WTC11 (cell line): Measurements from ENCODE around the gene VANGL2. TPM values are rescaled to one million over a fixed set of nuclear protein-coding genes. Genes with fewer than 3 reads are reported as not detected.

Source experiments
- ATAC-seq: fragments of 200-7000 bp; cut with Tn5 transposase; 2 replicates; pipeline ENCODE4 v1.10.0; 2021; ENCODE audit warnings: mild to moderate bottlenecking, moderate library complexity
- CTCF ChIA-PET: fragments of 300-600 bp; sonication (Branson Sonifier 250); formaldehyde crosslinking; loops from one replicate; lab custom pipeline; 2021; ENCODE audit warnings: antibody characterized with exemption; lab: Charles Lee
- POLR2A ChIA-PET: fragments of 350-600 bp; sonication (Branson Sonifier 250); formaldehyde crosslinking; loops from one replicate; lab custom pipeline; 2021; ENCODE audit warnings: antibody characterized with exemption; lab: Charles Lee
- DNase-seq: peaks from one replicate; pipeline ENCODE4 v3.0.0; 2021; ENCODE audit warnings: low spot score
- H3K27ac Mint-ChIP-seq: 2 replicates; pipeline ENCODE4 v1.8.0; 2021; ENCODE audit warnings: mixed read lengths
- H3K27me3 Mint-ChIP-seq: 2 replicates; pipeline ENCODE4 v1.8.0; 2021; ENCODE audit warnings: low read depth, mild to moderate bottlenecking, moderate library complexity, mixed read lengths
- H3K36me3 Mint-ChIP-seq: 2 replicates; pipeline ENCODE4 v1.8.0; 2021; ENCODE audit warnings: mixed read lengths
- H3K4me1 Mint-ChIP-seq: 2 replicates; pipeline ENCODE4 v1.8.0; 2022; ENCODE audit warnings: mixed read lengths
- H3K4me3 Mint-ChIP-seq: 2 replicates; pipeline ENCODE4 v1.8.0; 2021; ENCODE audit warnings: mild to moderate bottlenecking, moderate library complexity, mixed read lengths
- H3K9me3 Mint-ChIP-seq: 2 replicates; pipeline ENCODE4 v1.8.0; 2021; ENCODE audit warnings: mixed read lengths
- AFF4 ChIP-seq: sonication (generic); formaldehyde crosslinking; IDR thresholded peaks from 2 replicates; pipeline ENCODE4 v1.8.1; 2023; ENCODE audit warnings: mild to moderate bottlenecking, missing genetic modification reagents, borderline replicate concordance
- ARID4B ChIP-seq: sonication (generic); formaldehyde crosslinking; IDR thresholded peaks from 2 replicates; pipeline ENCODE4 v1.8.0; 2023; ENCODE audit warnings: missing genetic modification reagents, mild to moderate bottlenecking, borderline replicate concordance
- ATF3 ChIP-seq: sonication (generic); formaldehyde crosslinking; conservative IDR thresholded peaks from 2 replicates; pipeline ENCODE4 v1.8.1; 2022; ENCODE audit warnings: mild to moderate bottlenecking, missing genetic modification reagents
- CTCF ChIP-seq: fragments of 200-600 bp; IDR thresholded peaks from 2 replicates; pipeline ENCODE4 v1.8.0; 2022; ENCODE audit warnings: antibody characterized with exemption
- E2F5 ChIP-seq: sonication (generic); formaldehyde crosslinking; IDR thresholded peaks from 2 replicates; pipeline ENCODE4 v1.8.1; 2022; ENCODE audit warnings: mild to moderate bottlenecking, moderate library complexity, missing genetic modification reagents
- FOXJ3 ChIP-seq: sonication (generic); formaldehyde crosslinking; IDR thresholded peaks from 2 replicates; pipeline ENCODE4 v1.9.0; 2021; ENCODE audit warnings: missing genetic modification reagents, mild to moderate bottlenecking, borderline replicate concordance
- HMGA2 ChIP-seq: fragments of 250-450 bp; sonication (Bioruptor Pico); IDR thresholded peaks from 2 replicates; pipeline ENCODE4 v1.4.0; 2021; ENCODE audit warnings: mild to moderate bottlenecking, moderate library complexity
- PREB ChIP-seq: sonication (generic); formaldehyde crosslinking; IDR thresholded peaks from 2 replicates; pipeline ENCODE4 v1.8.1; 2022; ENCODE audit warnings: mild to moderate bottlenecking, missing genetic modification reagents, moderate library complexity, borderline replicate concordance
- SOX15 ChIP-seq: fragments of 250-450 bp; sonication (Bioruptor Pico); IDR thresholded peaks from 2 replicates; pipeline ENCODE4 v1.9.0; 2021; ENCODE audit warnings: mild to moderate bottlenecking
- TCF7 ChIP-seq: sonication (generic); formaldehyde crosslinking; IDR thresholded peaks from 2 replicates; pipeline ENCODE4 v1.8.0; 2022; ENCODE audit warnings: mild to moderate bottlenecking, low read depth, missing genetic modification reagents, moderate library complexity
- USF2 ChIP-seq: sonication (generic); formaldehyde crosslinking; IDR thresholded peaks from 2 replicates; pipeline ENCODE4 v1.8.1; 2023; ENCODE audit warnings: mild to moderate bottlenecking, missing genetic modification reagents, moderate library complexity
- ZMAT4 ChIP-seq: fragments of 250-450 bp; sonication (Bioruptor Pico); IDR thresholded peaks from 2 replicates; pipeline ENCODE4 v1.9.0; 2021; ENCODE audit warnings: mild to moderate bottlenecking
- ZNF121 ChIP-seq: sonication (generic); formaldehyde crosslinking; IDR thresholded peaks from 2 replicates; pipeline ENCODE4 v1.8.0; 2023; ENCODE audit warnings: missing genetic modification reagents
- ZNF138 ChIP-seq: sonication (generic); formaldehyde crosslinking; conservative IDR thresholded peaks from 2 replicates; pipeline ENCODE4 v1.8.1; 2022; ENCODE audit warnings: mild to moderate bottlenecking, moderate library complexity, missing genetic modification reagents
- ZNF281 ChIP-seq: sonication (generic); formaldehyde crosslinking; IDR thresholded peaks from 2 replicates; pipeline ENCODE4 v1.8.0; 2023; ENCODE audit warnings: mild to moderate bottlenecking, missing genetic modification reagents
- total RNA-seq: library from RNA; stranded (reverse); gene quantifications from 3 replicates; pipeline ENCODE4 v1.2.3, GENCODE V29; 2021

Gene VANGL2
- total RNA-seq, 1 experiment from 2014 or later, result 68.0 TPM

GRCh38 chr1:160352555-160352954, 47.8 kb upstream of the VANGL2 start (continued):
- TF ChIP-seq HMGA2 (CRISPR knock-in tag) (no peak), PREB (CRISPR knock-in tag) (no peak), TCF7 (no peak)
- TF ChIP-seq, all 79 proteins: peak for 0

- POLR2A ChIA-PET, result no interaction called here
- Mint-ChIP-seq H3K9me3 (no peaks in the 10 kb centered on the region), H3K27ac (no peak overlapping the region), H3K27me3 (no peaks in the 10 kb centered on the region), H3K36me3 (peaks cover 88% of the 10 kb centered on the region), H3K4me3 (no peak overlapping the region), H3K4me1 (no peaks in the 10 kb centered on the region)
- ATAC-seq, result no peak
- CTCF ChIA-PET, result interaction anchor here (0.9 to 6.2 kb wide), 5 partner anchors 9 to 132 kb away, joined by 3 to 199 read pairs (median 6); no protein-coding TSS in a partner anchor
- no peak for DNase-seq
- TF ChIP-seq FOXJ3 (CRISPR knock-in tag) (no peak), ZMAT4 (CRISPR knock-in tag) (no peak), ZNF138 (CRISPR knock-in tag) (no peak), USF2 (CRISPR knock-in tag) (no peak), ZNF281 (CRISPR knock-in tag) (no peak), ATF3 (no peak), AFF4 (CRISPR knock-in tag) (no peak), ARID4B (CRISPR knock-in tag) (no peak), SOX15 (no peak), E2F5 (CRISPR knock-in tag) (no peak), ZNF121 (CRISPR knock-in tag) (no peak), CTCF (no peak)
Measured at GRCh38 chr1:160353223-160353622, 47.1 kb upstream of the VANGL2 start.
